Endodermal cell (in vitro differentiated cells): ENCODE results near the gene SMTN. TPM values are rescaled to one million over a fixed set of nuclear protein-coding genes. Genes with fewer than 3 reads are reported as not detected.

ENCODE experiments used
- DNase-seq: peaks from one replicate; pipeline ENCODE4 v3.0.0-alpha.2; 2017
- H3K27ac ChIP-seq: 2 replicates; pipeline ENCODE4 v1.5.1; 2013; ENCODE audit warnings: mild to moderate bottlenecking, low read depth, low read length, moderate library complexity
- H3K27me3 ChIP-seq: 2 replicates; pipeline ENCODE4 v1.6.1; 2013; ENCODE audit warnings: mild to moderate bottlenecking, low read length, moderate library complexity; ENCODE audit not compliant: insufficient read depth, control insufficient read depth, poor library complexity, severe bottlenecking
- H3K36me3 ChIP-seq: 2 replicates; pipeline ENCODE4 v1.7.0; 2013; ENCODE audit warnings: mild to moderate bottlenecking, low read length, moderate library complexity; ENCODE audit not compliant: control insufficient read depth, insufficient read depth
- H3K4me1 ChIP-seq: one replicate; pipeline ENCODE4 v1.7.0; 2013; ENCODE audit warnings: low read length; ENCODE audit not compliant: control insufficient read depth, insufficient read depth
- H3K4me3 ChIP-seq: 2 replicates; pipeline ENCODE4 v1.5.1; 2013; ENCODE audit warnings: mild to moderate bottlenecking, low read length, moderate library complexity
- H3K9ac ChIP-seq: 2 replicates; pipeline ENCODE4 v1.6.1; 2013; ENCODE audit warnings: mild to moderate bottlenecking, low read length, moderate library complexity; ENCODE audit not compliant: poor library complexity, severe bottlenecking; ENCODE audit errors: extremely low read depth
- H3K9me3 ChIP-seq: 2 replicates; pipeline ENCODE4 v1.6.1; 2013; ENCODE audit warnings: mild to moderate bottlenecking, low read length, moderate library complexity; ENCODE audit not compliant: control insufficient read depth
- H3K27ac Mint-ChIP-seq: 2 replicates; pipeline ENCODE4 v1.8.0; 2020; ENCODE audit warnings: mixed read lengths
- H3K27me3 Mint-ChIP-seq: 2 replicates; pipeline ENCODE4 v1.8.0; 2021; ENCODE audit warnings: mild to moderate bottlenecking, mixed read lengths; ENCODE audit not compliant: insufficient read depth
- H3K36me3 Mint-ChIP-seq: 2 replicates; pipeline ENCODE4 v1.8.0; 2020; ENCODE audit warnings: low read depth, mixed read lengths
- H3K4me1 Mint-ChIP-seq: 2 replicates; pipeline ENCODE4 v1.8.0; 2020; ENCODE audit warnings: mixed read lengths
- H3K4me3 Mint-ChIP-seq: 2 replicates; pipeline ENCODE4 v1.8.0; 2020; ENCODE audit warnings: mild to moderate bottlenecking, moderate library complexity, mixed read lengths
- H3K9me3 Mint-ChIP-seq: 2 replicates; pipeline ENCODE4 v1.8.0; 2020; ENCODE audit warnings: mild to moderate bottlenecking, mixed read lengths
- WGBS, 2 experiments: methylation state at CpG; one replicate each; pipeline versions ENCODE4 v1.1.5 to v1.1.7; 2013; ENCODE audit warnings: missing lambda C conversion rate in 2 of 2, mixed read lengths in 1 of 2; ENCODE audit not compliant: insufficient coverage in 1 of 2, insufficient read length in 1 of 2; 5-methylcytosine and 5-hydroxymethylcytosine counted together
- total RNA-seq, 2 donors: library from RNA; stranded (reverse); fragmentation: NEBNext Ultra II Directional in 1 of 2; extraction: Animal tissue kit (Norgen Biotek cat#: 25700) in 1 of 2; gene quantifications; 2 replicates in 1 of 2; 3 replicates in 1 of 2; pipeline ENCODE4 v1.2.1, GENCODE V29; 2021
- TF ChIP-seq, protein P1 (sequence below): fragments of 200-600 bp; sonication (generic); conservative IDR thresholded peaks from 2 replicates; pipeline ENCODE4 v1.5.0; 2021; ENCODE audit warnings: antibody characterized with exemption, mild to moderate bottlenecking

SMTN gene
- total RNA-seq, 2 donors from 2014 or later, result 23.6 to 35.8 TPM

DNA sequence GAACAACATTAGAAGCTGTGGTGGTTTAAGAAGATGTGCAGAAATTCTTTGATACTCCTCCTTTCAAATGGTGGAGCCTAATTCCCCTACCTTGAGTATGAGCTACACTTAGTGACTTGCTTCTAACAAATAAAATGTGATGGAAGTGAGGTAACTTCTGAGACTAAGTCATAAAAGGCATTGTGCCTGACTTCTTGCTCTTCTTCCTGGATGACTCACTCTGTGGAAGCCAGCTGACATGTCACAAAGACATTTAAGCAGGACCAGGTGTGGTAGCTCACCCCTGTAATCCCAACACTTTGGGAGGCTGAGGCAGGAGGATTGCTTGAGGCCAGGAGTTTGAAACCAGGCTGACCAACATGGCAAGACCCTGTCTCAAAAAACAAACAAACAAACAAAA is 63.1 kb downstream of the SMTN start:
- Histone ChIP-seq H3K36me3 (no peaks in the 10 kb centered on the region), H3K4me1 (no peaks in the 10 kb centered on the region), H3K4me3 (no peak overlapping the region), H3K9me3 (peaks cover 21% of the 10 kb centered on the region), H3K27ac (no peak overlapping the region), H3K27me3 (no peaks in the 10 kb centered on the region), H3K9ac (no peak overlapping the region)
- H3K36me3 Mint-ChIP-seq, result no peaks in the 10 kb centered on the region
- TF ChIP-seq, protein P1, sequence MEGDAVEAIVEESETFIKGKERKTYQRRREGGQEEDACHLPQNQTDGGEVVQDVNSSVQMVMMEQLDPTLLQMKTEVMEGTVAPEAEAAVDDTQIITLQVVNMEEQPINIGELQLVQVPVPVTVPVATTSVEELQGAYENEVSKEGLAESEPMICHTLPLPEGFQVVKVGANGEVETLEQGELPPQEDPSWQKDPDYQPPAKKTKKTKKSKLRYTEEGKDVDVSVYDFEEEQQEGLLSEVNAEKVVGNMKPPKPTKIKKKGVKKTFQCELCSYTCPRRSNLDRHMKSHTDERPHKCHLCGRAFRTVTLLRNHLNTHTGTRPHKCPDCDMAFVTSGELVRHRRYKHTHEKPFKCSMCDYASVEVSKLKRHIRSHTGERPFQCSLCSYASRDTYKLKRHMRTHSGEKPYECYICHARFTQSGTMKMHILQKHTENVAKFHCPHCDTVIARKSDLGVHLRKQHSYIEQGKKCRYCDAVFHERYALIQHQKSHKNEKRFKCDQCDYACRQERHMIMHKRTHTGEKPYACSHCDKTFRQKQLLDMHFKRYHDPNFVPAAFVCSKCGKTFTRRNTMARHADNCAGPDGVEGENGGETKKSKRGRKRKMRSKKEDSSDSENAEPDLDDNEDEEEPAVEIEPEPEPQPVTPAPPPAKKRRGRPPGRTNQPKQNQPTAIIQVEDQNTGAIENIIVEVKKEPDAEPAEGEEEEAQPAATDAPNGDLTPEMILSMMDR, result no peak
- H3K27me3 Mint-ChIP-seq, result peaks cover 18% of the 10 kb centered on the region
- H3K4me1 Mint-ChIP-seq, result peaks cover 7% of the 10 kb centered on the region
- H3K9me3 Mint-ChIP-seq, result peaks cover 28% of the 10 kb centered on the region
- no peak overlapping the region for H3K27ac Mint-ChIP-seq
- no peak for DNase-seq
- no peak overlapping the region for H3K4me3 Mint-ChIP-seq

DNA sequence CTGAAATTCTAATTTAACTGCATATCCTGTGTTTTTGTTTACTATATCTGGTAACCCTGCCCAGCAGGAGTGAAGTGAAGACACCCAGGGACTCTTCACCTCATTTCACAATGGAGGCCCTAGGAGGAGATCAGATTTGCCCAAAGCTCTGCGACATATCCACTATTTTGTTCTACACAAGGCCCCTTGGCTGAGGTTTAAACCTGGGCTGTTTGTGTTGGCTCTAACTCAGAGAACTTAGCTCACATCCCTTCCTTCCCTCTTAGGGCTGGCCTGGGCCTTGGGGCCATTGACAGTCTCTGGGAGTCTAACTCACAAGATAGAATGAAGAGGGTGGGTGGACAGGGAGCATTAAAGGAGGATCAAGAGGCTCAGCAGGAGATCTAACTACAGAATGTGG is 67.4 kb downstream of the SMTN start:
- H3K9me3 ChIP-seq, result peaks cover 21% of the 10 kb centered on the region
- WGBS, 2 experiments, result 83 to 86% methylated on average over 1 of the region's 1 CpG
- peaks cover 28% of the 10 kb centered on the region for H3K9me3 Mint-ChIP-seq
- H3K36me3 ChIP-seq, result no peaks in the 10 kb centered on the region
- no peak overlapping the region for H3K27ac ChIP-seq
- no peak overlapping the region for H3K4me3 Mint-ChIP-seq
- no peaks in the 10 kb centered on the region for H3K4me1 Mint-ChIP-seq
- H3K4me1 ChIP-seq, result no peaks in the 10 kb centered on the region
- TF ChIP-seq, protein P1, result no peak
- no peak overlapping the region for H3K4me3 ChIP-seq
- H3K27ac Mint-ChIP-seq, result no peak overlapping the region
- H3K9ac ChIP-seq, result no peak overlapping the region
- peaks cover 31% of the 10 kb centered on the region for H3K27me3 Mint-ChIP-seq
- H3K36me3 Mint-ChIP-seq, result no peaks in the 10 kb centered on the region
- peaks cover 9% of the 10 kb centered on the region for H3K27me3 ChIP-seq
- no peak for DNase-seq

DNA sequence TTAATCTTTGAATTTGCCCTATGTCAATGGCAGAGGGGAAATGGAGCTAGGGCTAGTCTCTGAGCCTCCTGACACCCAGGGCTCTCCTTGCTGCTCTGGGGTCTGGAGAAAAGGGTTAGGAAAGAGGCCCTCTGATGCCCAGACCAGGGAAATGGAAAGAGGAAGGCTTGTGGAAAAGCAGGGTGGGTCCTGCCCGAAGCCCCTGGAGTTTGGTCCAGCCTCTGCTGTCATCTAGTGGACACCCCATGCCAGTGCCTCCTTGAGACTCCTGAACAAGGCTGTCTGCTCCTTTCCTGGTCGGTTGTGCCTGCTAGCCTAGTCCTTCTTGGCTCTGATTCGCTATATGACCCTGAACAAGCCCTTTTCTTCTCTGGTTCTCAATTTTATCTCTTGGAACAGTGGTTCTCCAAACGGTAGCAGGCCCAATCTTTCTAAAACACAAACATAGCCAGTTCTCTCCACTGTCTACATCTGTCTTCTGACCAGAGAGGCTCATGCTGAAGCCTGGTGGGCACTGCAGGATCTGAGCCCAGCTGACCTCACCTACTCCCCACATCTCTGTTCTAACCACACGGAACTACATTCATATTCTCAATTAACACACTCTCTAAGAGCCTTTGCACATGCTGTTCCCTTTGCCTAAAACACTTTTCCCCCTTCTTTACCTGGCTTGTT is 68.0 kb downstream of the SMTN start:
- Mint-ChIP-seq H3K27ac (no peak overlapping the region), H3K4me1 (no peaks in the 10 kb centered on the region), H3K27me3 (peaks cover 29% of the 10 kb centered on the region), H3K4me3 (no peak overlapping the region), H3K9me3 (peaks cover 28% of the 10 kb centered on the region), H3K36me3 (no peaks in the 10 kb centered on the region)
- TF ChIP-seq, protein P1, result peak; percentile 93
- peaks cover 15% of the 10 kb centered on the region for H3K27me3 ChIP-seq
- DNase-seq, result peak; percentile 93
- H3K9me3 ChIP-seq, result peaks cover 21% of the 10 kb centered on the region
- 18 to 34% methylated on average over 4 to 5 of the region's 5 CpGs for WGBS, 2 experiments
- H3K4me1 ChIP-seq, result no peaks in the 10 kb centered on the region
- H3K27ac ChIP-seq, result no peak overlapping the region
- H3K36me3 ChIP-seq, result no peaks in the 10 kb centered on the region
- no peak overlapping the region for H3K9ac ChIP-seq
- no peak overlapping the region for H3K4me3 ChIP-seq
